Measurements from ENCODE around the gene KIAA0513. TPM values are rescaled to one million over a fixed set of nuclear protein-coding genes. Genes with fewer than 3 reads are reported as not detected.

The KIAA0513 gene
- polyA plus RNA-seq, 3 donors: 2.4 to 7.3 (median 4.7) TPM

Other genes with a start within 250 kb of the KIAA0513 start
- gene CRISPLD2, start 207.8 kb upstream of the KIAA0513 start, polyA plus RNA-seq: 100 to 1,000 TPM in 1 of 3 donors, 10 to 100 TPM in 1, 1 to 10 TPM in 1; 9.9 to 158 (median 77.0) TPM
- gene ZDHHC7, start 16.3 kb upstream of the KIAA0513 start, polyA plus RNA-seq: 10 to 100 TPM; 13.3 to 29.0 (median 24.3) TPM
- not detected for gene CIBAR2, start 84.7 kb downstream of the KIAA0513 start, polyA plus RNA-seq